ENCODE data around the gene TMEM50A.

GRCh38 chr1:25361901-25362300 is 23.8 kb downstream of the TMEM50A start:
- no peak for TF ChIP-seq GATA2 (IDR thresholded peaks at IDR 0.05; ENCODE audit: low read depth, low read length)
- TF ChIP-seq GATA3 (IDR thresholded peaks at IDR 0.05; ENCODE audit: low read depth, low read length), result no peak
